HT1080 (cell line): ENCODE results near the gene CXorf51B. TPM values are rescaled to one million over a fixed set of nuclear protein-coding genes. Genes with fewer than 3 reads are reported as not detected.
"Not testable (repeated sequence)": the region's sequence is repeated elsewhere in the genome, so short reads cannot be mapped to it uniquely, and the experiment has no call there.

Experiments
- DNase-seq: peaks from one replicate; pipeline ENCODE4 v3.0.0-alpha.2; 2015; ENCODE audit warnings: low read depth
- polyA plus RNA-seq, 2 experiments: library from polyadenylated mRNA; depleted of rRNA; stranded (reverse); fragments of >200 nt; gene quantifications; 2 replicates each; pipeline ENCODE4 v1.2.3, GENCODE V29; 2015
- total RNA-seq: library from RNA; depleted of rRNA; stranded (reverse); fragments of >200 nt; shearing (Covaris generic); gene quantifications from 2 replicates; pipeline ENCODE4 v1.2.3, GENCODE V29; 2014; rRNA removed

CXorf51B gene
- total RNA-seq: not detected in 2 replicates
- polyA plus RNA-seq (2015; cell fraction: cytosol; rRNA removed): not detected in 2 replicates
- not detected in 2 replicates for polyA plus RNA-seq (2015; cell fraction: nucleus; rRNA removed)

DNA sequence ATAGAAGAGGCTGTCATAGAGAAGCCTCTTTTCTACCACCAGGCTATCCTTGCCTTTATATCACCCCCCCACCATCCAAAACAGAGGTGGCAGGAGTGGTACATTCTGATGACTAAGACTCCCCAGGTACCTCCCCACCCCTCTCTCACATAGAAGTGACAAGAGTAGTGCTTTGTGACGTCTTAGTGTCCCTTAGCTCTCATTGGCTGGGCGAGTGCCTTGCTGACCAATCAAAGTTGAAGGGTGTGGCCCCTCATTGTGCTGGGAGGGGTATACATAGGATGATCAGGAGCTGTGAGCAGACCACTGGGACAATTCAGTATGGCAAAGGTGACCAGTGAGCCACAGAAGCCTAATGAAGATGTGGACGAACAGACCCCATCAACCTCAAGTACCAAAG is at the start of gene CXorf51B:
CXorf51B (plus strand) TSS at position 301 of the 400 bp plus-strand sequence; CDS start at position 322, 21 bp downstream.
- DNase-seq: not testable (repeated sequence)

DNA sequence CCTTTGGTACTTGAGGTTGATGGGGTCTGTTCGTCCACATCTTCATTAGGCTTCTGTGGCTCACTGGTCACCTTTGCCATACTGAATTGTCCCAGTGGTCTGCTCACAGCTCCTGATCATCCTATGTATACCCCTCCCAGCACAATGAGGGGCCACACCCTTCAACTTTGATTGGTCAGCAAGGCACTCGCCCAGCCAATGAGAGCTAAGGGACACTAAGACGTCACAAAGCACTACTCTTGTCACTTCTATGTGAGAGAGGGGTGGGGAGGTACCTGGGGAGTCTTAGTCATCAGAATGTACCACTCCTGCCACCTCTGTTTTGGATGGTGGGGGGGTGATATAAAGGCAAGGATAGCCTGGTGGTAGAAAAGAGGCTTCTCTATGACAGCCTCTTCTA is 5.1 kb downstream of the CXorf51B start, which contains the start of gene CXorf51A:
CXorf51A (minus strand) TSS at position 101 of the 400 bp plus-strand sequence; CDS start at position 80, 21 bp downstream.
- DNase-seq: not testable (repeated sequence)

GRCh38 chrX:146831994-146832393 is 22.4 kb downstream of the CXorf51B start:
- DNase-seq: no peak

GRCh38 chrX:146854281-146854680 is 44.7 kb downstream of the CXorf51B start:
- DNase-seq: no peak

Other genes starting within 250 kb of the CXorf51B start
- not detected in 2 replicates for gene CXorf51A, start 5.0 kb downstream of the CXorf51B start, total RNA-seq